ENCODE results near the gene UBE3D.

The UBE3D gene

DNA sequence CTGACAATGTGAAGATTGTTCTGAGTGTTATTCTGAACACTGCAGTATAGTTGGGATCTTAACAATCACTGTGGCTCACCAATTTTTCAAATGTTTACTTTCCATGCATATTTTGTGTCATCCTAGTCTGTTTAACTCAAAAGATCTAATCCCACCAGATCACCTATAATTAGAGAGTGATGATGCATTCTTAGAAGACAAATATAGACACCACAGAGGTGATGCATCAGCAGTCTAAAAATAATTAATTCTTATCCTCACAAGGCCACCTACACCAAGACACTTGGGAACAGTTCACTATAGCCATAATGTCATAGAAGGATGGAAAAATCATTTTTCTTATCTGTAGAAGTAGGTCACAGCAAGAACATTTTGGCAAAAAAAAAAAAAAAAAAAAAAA is 154.8 kb downstream of the UBE3D start:
- TF ChIP-seq FOXP2 (optimal IDR thresholded peaks at IDR 0.05; ENCODE audit: borderline replicate concordance, extremely low read depth, extremely low read length, insufficient read depth) = no peak
- TF ChIP-seq POLR2AphosphoS5 (IDR thresholded peaks at IDR 0.05; ENCODE audit: low read depth, low read length) = no peak
- no peak for TF ChIP-seq TAF1 (IDR thresholded peaks at IDR 0.05; ENCODE audit: borderline replicate concordance, insufficient read depth, low read length)
- no peak for TF ChIP-seq SIN3A (IDR thresholded peaks at IDR 0.05; ENCODE audit: borderline replicate concordance, insufficient read depth, low read length)
- TF ChIP-seq, protein P1, sequence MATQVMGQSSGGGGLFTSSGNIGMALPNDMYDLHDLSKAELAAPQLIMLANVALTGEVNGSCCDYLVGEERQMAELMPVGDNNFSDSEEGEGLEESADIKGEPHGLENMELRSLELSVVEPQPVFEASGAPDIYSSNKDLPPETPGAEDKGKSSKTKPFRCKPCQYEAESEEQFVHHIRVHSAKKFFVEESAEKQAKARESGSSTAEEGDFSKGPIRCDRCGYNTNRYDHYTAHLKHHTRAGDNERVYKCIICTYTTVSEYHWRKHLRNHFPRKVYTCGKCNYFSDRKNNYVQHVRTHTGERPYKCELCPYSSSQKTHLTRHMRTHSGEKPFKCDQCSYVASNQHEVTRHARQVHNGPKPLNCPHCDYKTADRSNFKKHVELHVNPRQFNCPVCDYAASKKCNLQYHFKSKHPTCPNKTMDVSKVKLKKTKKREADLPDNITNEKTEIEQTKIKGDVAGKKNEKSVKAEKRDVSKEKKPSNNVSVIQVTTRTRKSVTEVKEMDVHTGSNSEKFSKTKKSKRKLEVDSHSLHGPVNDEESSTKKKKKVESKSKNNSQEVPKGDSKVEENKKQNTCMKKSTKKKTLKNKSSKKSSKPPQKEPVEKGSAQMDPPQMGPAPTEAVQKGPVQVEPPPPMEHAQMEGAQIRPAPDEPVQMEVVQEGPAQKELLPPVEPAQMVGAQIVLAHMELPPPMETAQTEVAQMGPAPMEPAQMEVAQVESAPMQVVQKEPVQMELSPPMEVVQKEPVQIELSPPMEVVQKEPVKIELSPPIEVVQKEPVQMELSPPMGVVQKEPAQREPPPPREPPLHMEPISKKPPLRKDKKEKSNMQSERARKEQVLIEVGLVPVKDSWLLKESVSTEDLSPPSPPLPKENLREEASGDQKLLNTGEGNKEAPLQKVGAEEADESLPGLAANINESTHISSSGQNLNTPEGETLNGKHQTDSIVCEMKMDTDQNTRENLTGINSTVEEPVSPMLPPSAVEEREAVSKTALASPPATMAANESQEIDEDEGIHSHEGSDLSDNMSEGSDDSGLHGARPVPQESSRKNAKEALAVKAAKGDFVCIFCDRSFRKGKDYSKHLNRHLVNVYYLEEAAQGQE (IDR thresholded peaks at IDR 0.05; ENCODE audit: insufficient read depth in 1 of 2, low read depth in 2 of 2, low read length in 2 of 2) = no peak

- TF ChIP-seq, protein P1 (IDR thresholded peaks at IDR 0.05; ENCODE audit: insufficient read depth in 1 of 2, low read depth in 2 of 2, low read length in 2 of 2) = no peak
- TF ChIP-seq SIN3A (IDR thresholded peaks at IDR 0.05; ENCODE audit: borderline replicate concordance, insufficient read depth, low read length) (no peak), POLR2AphosphoS5 (IDR thresholded peaks at IDR 0.05; ENCODE audit: low read depth, low read length) (no peak), FOXP2 (optimal IDR thresholded peaks at IDR 0.05; ENCODE audit: borderline replicate concordance, extremely low read depth, extremely low read length, insufficient read depth) (no peak), TAF1 (IDR thresholded peaks at IDR 0.05; ENCODE audit: borderline replicate concordance, insufficient read depth, low read length) (no peak)
These were observed 155.2 kb downstream of the UBE3D start for GRCh38 chr6:82910395-82910794.

DNA sequence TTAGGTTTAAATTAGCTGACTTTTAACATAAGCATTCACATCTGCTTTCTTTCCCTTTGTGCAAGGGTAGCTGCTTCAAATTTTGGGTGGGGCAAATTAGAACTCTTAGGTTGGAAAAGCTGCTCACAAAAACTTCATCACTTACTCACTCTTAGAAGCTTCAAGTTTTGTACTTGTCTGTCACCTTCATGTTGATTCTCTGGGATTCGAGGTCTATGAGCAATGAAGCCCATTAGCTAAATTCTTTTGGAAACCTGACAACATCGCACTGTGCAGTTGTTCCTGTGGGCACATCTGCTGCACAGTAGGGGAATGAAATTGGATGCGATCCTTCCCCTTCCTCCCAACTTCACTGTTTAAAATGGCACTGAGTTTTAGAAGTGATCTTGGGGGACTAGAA is 156.1 kb downstream of the UBE3D start:
- TF ChIP-seq, protein P1 (IDR thresholded peaks at IDR 0.05; ENCODE audit: insufficient read depth in 1 of 2, low read depth in 2 of 2, low read length in 2 of 2) = no peak
- no peak for TF ChIP-seq SIN3A (IDR thresholded peaks at IDR 0.05; ENCODE audit: borderline replicate concordance, insufficient read depth, low read length)
- TF ChIP-seq POLR2AphosphoS5 (IDR thresholded peaks at IDR 0.05; ENCODE audit: low read depth, low read length) = no peak
- TF ChIP-seq TAF1 (IDR thresholded peaks at IDR 0.05; ENCODE audit: borderline replicate concordance, insufficient read depth, low read length) = no peak
- no peak for TF ChIP-seq FOXP2 (optimal IDR thresholded peaks at IDR 0.05; ENCODE audit: borderline replicate concordance, extremely low read depth, extremely low read length, insufficient read depth)

DNA sequence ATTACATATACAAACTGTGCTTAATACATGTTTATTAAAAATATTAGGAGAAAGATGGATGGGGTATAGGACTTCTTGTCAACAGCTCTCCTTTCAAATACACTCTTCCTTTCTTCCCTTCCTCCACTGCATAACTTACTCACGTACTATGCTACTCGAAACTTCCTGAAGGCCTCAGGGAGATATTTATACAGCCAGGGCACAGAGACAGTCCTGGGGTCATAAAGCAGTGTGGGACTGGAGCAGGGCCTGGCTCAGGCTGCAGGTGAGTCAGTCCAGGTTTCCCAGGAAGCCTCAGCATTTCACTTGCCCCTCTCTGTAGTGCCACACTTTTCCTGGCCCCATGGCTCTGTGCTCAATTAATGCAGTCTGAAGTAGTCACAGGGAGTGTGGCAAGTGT is 157.0 kb downstream of the UBE3D start:
- TF ChIP-seq FOXP2 (optimal IDR thresholded peaks at IDR 0.05; ENCODE audit: borderline replicate concordance, extremely low read depth, extremely low read length, insufficient read depth) (no peak), POLR2AphosphoS5 (IDR thresholded peaks at IDR 0.05; ENCODE audit: low read depth, low read length) (no peak), SIN3A (IDR thresholded peaks at IDR 0.05; ENCODE audit: borderline replicate concordance, insufficient read depth, low read length) (no peak), TAF1 (IDR thresholded peaks at IDR 0.05; ENCODE audit: borderline replicate concordance, insufficient read depth, low read length) (no peak)
- TF ChIP-seq, protein P1 (IDR thresholded peaks at IDR 0.05; ENCODE audit: insufficient read depth in 1 of 2, low read depth in 2 of 2, low read length in 2 of 2) = no peak

GRCh38 chr6:82906951-82907350 is 158.7 kb downstream of the UBE3D start:
- TF ChIP-seq, protein P1 (IDR thresholded peaks at IDR 0.05; ENCODE audit: insufficient read depth in 1 of 2, low read depth in 2 of 2, low read length in 2 of 2) = 0 out of 4 replicates have a peak, but pooled peaks of 1 of the 2 experiments have one; percentile 23
- TF ChIP-seq FOXP2 (optimal IDR thresholded peaks at IDR 0.05; ENCODE audit: borderline replicate concordance, extremely low read depth, extremely low read length, insufficient read depth) = no peak
- no peak for TF ChIP-seq SIN3A (IDR thresholded peaks at IDR 0.05; ENCODE audit: borderline replicate concordance, insufficient read depth, low read length)

Data from PFSK-1 (cell line).